Brain microvascular endothelial cell (primary cell): ENCODE results near the gene ARHGAP6.

ENCODE experiments used
- DNase-seq: peaks from one replicate; pipeline ENCODE4 v3.0.0-alpha.2; 2020
- H3K27ac ChIP-seq: fragments of 250-450 bp; sonication (Bioruptor Pico); 2 replicates; pipeline ENCODE4 v1.5.1; 2020; ENCODE audit warnings: mild to moderate bottlenecking, moderate library complexity
- H3K27me3 ChIP-seq: fragments of 250-450 bp; sonication (Bioruptor Pico); replicated peaks from 2 replicates; pipeline ENCODE4 v1.5.1; 2020; ENCODE audit warnings: mild to moderate bottlenecking
- H3K36me3 ChIP-seq: fragments of 250-450 bp; sonication (Bioruptor Pico); replicated peaks from 2 replicates; pipeline ENCODE4 v1.5.1; 2020; ENCODE audit warnings: mild to moderate bottlenecking
- H3K4me3 ChIP-seq: 2 replicates; pipeline ENCODE4 v1.5.1; 2011; ENCODE audit warnings: low read depth, mild to moderate bottlenecking, control low read depth, low read length, moderate library complexity
- CTCF ChIP-seq: IDR thresholded peaks from 2 replicates; pipeline ENCODE4 v1.5.1; 2011; ENCODE audit warnings: low read depth, mild to moderate bottlenecking, moderate library complexity, low read length, control low read depth, inconsistent platforms; ENCODE audit errors: missing control alignments
- in situ Hi-C: cut with HindIII; loops from 2 replicates; pipeline ENCODE4 v1.10.0; 2017; ENCODE audit warnings: low sequenced_read_pairs, low pct_ligation_motif_present

ARHGAP6 gene

GRCh38 chrX:11214346-11215190, 451.2 kb downstream of the ARHGAP6 start:
- H3K36me3 ChIP-seq = no peaks in the 10 kb centered on the region
- TF ChIP-seq CTCF = no peak
- no peak overlapping the region for H3K4me3 ChIP-seq
- DNase-seq = no peak
- in situ Hi-C loops = no loop called here
- H3K27ac ChIP-seq = no peak overlapping the region
- no peaks in the 10 kb centered on the region for H3K27me3 ChIP-seq

- Histone ChIP-seq H3K4me3 (no peak overlapping the region), H3K27me3 (no peaks in the 10 kb centered on the region), H3K36me3 (no peaks in the 10 kb centered on the region), H3K27ac (no peak overlapping the region)
- TF ChIP-seq CTCF = no peak
- DNase-seq = no peak
- in situ Hi-C loops = no loop called here
Measured at GRCh38 chrX:11212741-11213140, 453.0 kb downstream of the ARHGAP6 start.

- H3K27me3 ChIP-seq = no peaks in the 10 kb centered on the region
- no peak for DNase-seq
- no peak overlapping the region for H3K4me3 ChIP-seq
- TF ChIP-seq CTCF = no peak
- no peak overlapping the region for H3K27ac ChIP-seq
- in situ Hi-C loops = no loop called here
- H3K36me3 ChIP-seq = no peaks in the 10 kb centered on the region
Measured at GRCh38 chrX:11210415-11210801, 455.3 kb downstream of the ARHGAP6 start.

GRCh38 chrX:11209798-11210414, 455.8 kb downstream of the ARHGAP6 start:
- in situ Hi-C loops = no loop called here
- Histone ChIP-seq H3K4me3 (no peak overlapping the region), H3K27ac (no peak overlapping the region), H3K27me3 (no peaks in the 10 kb centered on the region), H3K36me3 (no peaks in the 10 kb centered on the region)
- no peak for DNase-seq
- no peak for TF ChIP-seq CTCF

- in situ Hi-C loops = no loop called here
- no peak overlapping the region for H3K4me3 ChIP-seq
- no peak for TF ChIP-seq CTCF
- H3K36me3 ChIP-seq = no peaks in the 10 kb centered on the region
- no peaks in the 10 kb centered on the region for H3K27me3 ChIP-seq
- DNase-seq = no peak
- no peak overlapping the region for H3K27ac ChIP-seq
Measured at GRCh38 chrX:11206716-11207115, 459.0 kb downstream of the ARHGAP6 start.
